ENCODE data around the gene CBFA2T2. TPM values are rescaled to one million over a fixed set of nuclear protein-coding genes. Genes with fewer than 3 reads are reported as not detected.

CBFA2T2 gene
- total RNA-seq, 2 donors from 2014 or later: 14.8 to 18.0 TPM

GRCh38 chr20:33656010-33656782 is 166.3 kb downstream of the CBFA2T2 start:
- DNase-seq (ENCODE audit: low spot score): no peak
- TF ChIP-seq CTCF (IDR thresholded peaks at IDR 0.05): no peak

GRCh38 chr20:33656783-33657703 is 167.1 kb downstream of the CBFA2T2 start:
- Histone ChIP-seq H3K27ac (no peak overlapping the region), H3K4me1 (ENCODE audit: control insufficient read depth in 1 of 2, low read depth in 2 of 2) (peaks cover 0 to 8% of the 10 kb centered on the region in 2 donors), H3K4me3 (no peak overlapping the region), H3K36me3 (peaks cover 20% of the 10 kb centered on the region), H3K27me3 (replicated peaks; ENCODE audit: insufficient read depth) (no peaks in the 10 kb centered on the region), H3K9me3 (no peaks in the 10 kb centered on the region)
- no peak for TF ChIP-seq CTCF (IDR thresholded peaks at IDR 0.05)
- DNase-seq (ENCODE audit: low spot score) (no peak), ATAC-seq (ENCODE audit: insufficient number of reproducible peaks, low FRiP score, low read depth) (no peak)

More at GRCh38 chr20:33656010-33656782, 166.3 kb downstream of the CBFA2T2 start:
- Histone ChIP-seq H3K9me3 (no peaks in the 10 kb centered on the region), H3K36me3 (peaks cover 20% of the 10 kb centered on the region), H3K4me3 (no peak overlapping the region), H3K27ac (no peak overlapping the region), H3K4me1 (ENCODE audit: control insufficient read depth in 1 of 2, low read depth in 2 of 2) (peaks cover 0 to 8% of the 10 kb centered on the region in 2 donors), H3K27me3 (replicated peaks; ENCODE audit: insufficient read depth) (no peaks in the 10 kb centered on the region)
- ATAC-seq (ENCODE audit: insufficient number of reproducible peaks, low FRiP score, low read depth): no peak

GRCh38 chr20:33657704-33658095 is 167.8 kb downstream of the CBFA2T2 start:
- Histone ChIP-seq H3K9me3 (no peaks in the 10 kb centered on the region), H3K36me3 (peaks cover 20% of the 10 kb centered on the region), H3K4me3 (no peak overlapping the region), H3K27ac (no peak overlapping the region), H3K4me1 (ENCODE audit: control insufficient read depth in 1 of 2, low read depth in 2 of 2) (peaks cover 0 to 12% of the 10 kb centered on the region in 2 donors), H3K27me3 (replicated peaks; ENCODE audit: insufficient read depth) (no peaks in the 10 kb centered on the region)
- no peak for DNase-seq (ENCODE audit: low spot score)
- no peak for ATAC-seq (ENCODE audit: insufficient number of reproducible peaks, low FRiP score, low read depth)
- no peak for TF ChIP-seq CTCF (IDR thresholded peaks at IDR 0.05)

GRCh38 chr20:33658510-33658909 is 168.6 kb downstream of the CBFA2T2 start:
- TF ChIP-seq CTCF (IDR thresholded peaks at IDR 0.05): no peak
- Histone ChIP-seq H3K4me1 (ENCODE audit: control insufficient read depth in 1 of 2, low read depth in 2 of 2) (peaks cover 3 to 14% of the 10 kb centered on the region in 2 donors), H3K27ac (no peak overlapping the region), H3K36me3 (peaks cover 20% of the 10 kb centered on the region), H3K4me3 (no peak overlapping the region), H3K9me3 (no peaks in the 10 kb centered on the region), H3K27me3 (replicated peaks; ENCODE audit: insufficient read depth) (no peaks in the 10 kb centered on the region)
- DNase-seq (ENCODE audit: low spot score) (no peak), ATAC-seq (ENCODE audit: insufficient number of reproducible peaks, low FRiP score, low read depth) (no peak)

GRCh38 chr20:33658929-33659328 is 169.0 kb downstream of the CBFA2T2 start:
- H3K4me3 ChIP-seq: no peak overlapping the region
- peaks cover 20% of the 10 kb centered on the region for H3K36me3 ChIP-seq
- no peaks in the 10 kb centered on the region for H3K27me3 ChIP-seq (replicated peaks; ENCODE audit: insufficient read depth)
- no peak for TF ChIP-seq CTCF (IDR thresholded peaks at IDR 0.05)
- ATAC-seq (ENCODE audit: insufficient number of reproducible peaks, low FRiP score, low read depth) (no peak), DNase-seq (ENCODE audit: low spot score) (no peak)
- H3K27ac ChIP-seq: no peak overlapping the region
- H3K9me3 ChIP-seq: no peaks in the 10 kb centered on the region
- H3K4me1 ChIP-seq (ENCODE audit: control insufficient read depth in 1 of 2, low read depth in 2 of 2): peaks cover 5 to 11% of the 10 kb centered on the region in 2 donors

All from thoracic aorta (tissue), 2 donors.